Measurements from ENCODE around the gene ITGA5. TPM values are rescaled to one million over a fixed set of nuclear protein-coding genes. Genes with fewer than 3 reads are reported as not detected.

The ITGA5 gene
- total RNA-seq, 1 experiment from 2014 or later, result 49.7 TPM

DNA sequence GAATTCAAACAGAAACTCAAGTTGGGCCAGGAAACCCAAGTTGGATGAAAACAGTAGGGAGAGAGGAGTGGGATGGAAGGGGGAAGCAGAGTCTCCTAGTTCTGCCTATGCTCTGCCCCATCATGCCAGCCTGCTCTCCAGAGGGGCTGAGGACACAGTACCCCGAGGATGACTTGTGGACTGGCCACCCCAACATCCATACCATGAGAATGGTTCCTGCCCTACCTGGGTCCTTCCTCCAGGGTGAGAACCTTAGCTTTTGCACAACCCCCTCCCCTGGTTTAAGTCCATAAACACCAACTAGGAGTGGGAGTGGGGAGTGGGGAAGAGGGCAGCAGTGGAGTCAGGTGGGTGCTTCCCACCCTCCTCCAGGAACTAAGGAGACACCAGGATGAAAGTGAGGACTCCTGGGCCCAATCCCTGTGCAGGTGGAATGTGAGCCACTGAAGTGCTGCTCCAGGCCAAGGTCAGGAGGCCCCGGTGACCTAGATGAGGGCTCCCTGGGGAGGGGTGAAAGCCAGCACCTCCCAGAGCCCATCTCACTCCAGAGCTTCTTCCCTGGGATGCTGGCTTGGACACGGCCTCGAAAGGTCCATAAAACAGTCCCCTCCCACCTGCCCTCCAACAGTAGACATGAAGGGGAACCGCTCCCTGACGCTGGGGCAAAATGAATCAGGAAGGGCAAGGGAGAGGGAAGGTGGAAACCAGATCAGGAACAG, 41.1 kb downstream of the ITGA5 start:
- Histone ChIP-seq H3K27me3 (ENCODE audit: insufficient read depth, low read length) (no peaks in the 10 kb centered on the region), H3K4me2 (ENCODE audit: low read length) (peak overlapping the region; percentile 86), H3K79me2 (ENCODE audit: insufficient read depth, low read length) (peaks cover 10% of the 10 kb centered on the region; the same call in 1 of the 2 replicates), H3K4me3 (replicated peaks in 1 of 2; ENCODE audit: low read depth in 1 of 2, low read length in 2 of 2) (peak overlapping the region; percentile 66 to 67), H3K4me1 (ENCODE audit: control insufficient read depth in 1 of 2, insufficient read depth in 2 of 2, low read length in 2 of 2) (peaks cover 38 to 69% of the 10 kb centered on the region in 2 experiments), H3K9me3 (ENCODE audit: control insufficient read depth in 1 of 2, insufficient read depth in 1 of 2, low read depth in 1 of 2, low read length in 2 of 2) (no peaks in the 10 kb centered on the region), H3K36me3 (ENCODE audit: control insufficient read depth in 1 of 2, insufficient read depth in 2 of 2, low read length in 2 of 2) (no peaks in the 10 kb centered on the region), H3K9me2 (ENCODE audit: insufficient read depth) (no peaks in the 10 kb centered on the region), H4K20me1 (ENCODE audit: insufficient read depth) (no peaks in the 10 kb centered on the region), H3K9ac (ENCODE audit: low read length) (peak overlapping the region; percentile 66), H3K27ac (ENCODE audit: low read depth, low read length) (no peak overlapping the region; the same call in 1 of the 2 replicates), H2AFZ (ENCODE audit: low read depth, low read length, poor library complexity, severe bottlenecking) (no peak overlapping the region)
- intact Hi-C loops (cut with micrococcal nuclease), result no loop called here
- BruUV-seq (replicated peaks), result TSS peak; percentile 33
- CTCF ChIA-PET, result interaction anchor here (1.9 to 5.5 kb wide), 5 partner anchors 7 to 393 kb away, joined by 6 to 51 read pairs (median 16); partner anchors contain the start of gene HOXC10
- TF ChIP-seq ELF1 (IDR thresholded peaks at IDR 0.05; ENCODE audit: borderline replicate concordance, low read depth) (no peak), SP1 (IDR thresholded peaks at IDR 0.05; ENCODE audit: low read depth) (no peak), CTCF (IDR thresholded peaks at IDR 0.05 in 2 of 3, conservative IDR thresholded peaks at IDR 0.05 in 1 of 3; ENCODE audit: borderline replicate concordance in 1 of 3, insufficient read depth in 1 of 3, low read depth in 2 of 3, low read length in 2 of 3) (no peak), EGR1 (IDR thresholded peaks at IDR 0.05; ENCODE audit: low read depth) (no peak), EZH2 (IDR thresholded peaks at IDR 0.05) (no peak), SRF (IDR thresholded peaks at IDR 0.05; ENCODE audit: low read depth) (no peak), FOSL1 (IDR thresholded peaks at IDR 0.05; ENCODE audit: low read depth) (no peak), ZBTB33 (IDR thresholded peaks at IDR 0.05; ENCODE audit: extremely low read depth, insufficient replicate concordance, low read length) (no peak), POLR2AphosphoS5 (IDR thresholded peaks at IDR 0.05; ENCODE audit: low read depth, low read length) (no peak), JUND (IDR thresholded peaks at IDR 0.05) (no peak), POLR2A (IDR thresholded peaks at IDR 0.05; ENCODE audit: borderline replicate concordance, extremely low read depth, insufficient read depth, insufficient read length) (no peak)
- TF ChIP-seq, protein P1, sequence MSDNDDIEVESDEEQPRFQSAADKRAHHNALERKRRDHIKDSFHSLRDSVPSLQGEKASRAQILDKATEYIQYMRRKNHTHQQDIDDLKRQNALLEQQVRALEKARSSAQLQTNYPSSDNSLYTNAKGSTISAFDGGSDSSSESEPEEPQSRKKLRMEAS (IDR thresholded peaks at IDR 0.05), result no peak
- TF ChIP-seq, protein P2, sequence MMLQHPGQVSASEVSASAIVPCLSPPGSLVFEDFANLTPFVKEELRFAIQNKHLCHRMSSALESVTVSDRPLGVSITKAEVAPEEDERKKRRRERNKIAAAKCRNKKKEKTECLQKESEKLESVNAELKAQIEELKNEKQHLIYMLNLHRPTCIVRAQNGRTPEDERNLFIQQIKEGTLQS (IDR thresholded peaks at IDR 0.05), result no peak
- RAD21 ChIA-PET (ENCODE audit: low non-redundant PET in 1 of 2, low total read pairs in 2 of 2, uncharacterized antibody in 2 of 2, unreplicated experiment in 2 of 2), result no interaction called here
- no peak for DNase-seq (ENCODE audit: low read depth, low spot score)
- POLR2A ChIA-PET, result no interaction called here
- no peak for ATAC-seq
